RWPE2 (cell line): ENCODE measurements around the gene TSPEAR.
"Not testable (repeated sequence)": the region's sequence is repeated elsewhere in the genome, so short reads cannot be mapped to it uniquely, and the experiment has no call there.

Source experiments
- ATAC-seq: fragments of 200-7000 bp; cut with Tn5 transposase; 3 replicates; pipeline ENCODE4 v1.9.1; 2021; ENCODE audit warnings: low read depth
- DNase-seq: peaks from one replicate; pipeline ENCODE4 v3.0.0-alpha.2; 2020; ENCODE audit warnings: low spot score
- H3K27ac ChIP-seq: fragments of 450-650 bp; 2 replicates; pipeline ENCODE4 v1.5.1; 2017; ENCODE audit warnings: mild to moderate bottlenecking; ENCODE audit not compliant: poor library complexity, severe bottlenecking
- H3K27me3 ChIP-seq: fragments of 250-450 bp; sonication (Bioruptor Pico); 2 replicates; pipeline ENCODE4 v1.5.1; 2021; ENCODE audit warnings: mild to moderate bottlenecking, moderate library complexity; ENCODE audit not compliant: insufficient read depth, poor library complexity, severe bottlenecking
- H3K36me3 ChIP-seq: fragments of 250-450 bp; sonication (Bioruptor Pico); 2 replicates; pipeline ENCODE4 v1.5.1; 2020; ENCODE audit warnings: low read depth, mild to moderate bottlenecking, moderate library complexity
- H3K4me1 ChIP-seq: fragments of 250-450 bp; sonication (Bioruptor Pico); 2 replicates; pipeline ENCODE4 v1.5.1; 2021; ENCODE audit warnings: mild to moderate bottlenecking, moderate library complexity; ENCODE audit not compliant: insufficient read depth, poor library complexity, severe bottlenecking
- H3K4me3 ChIP-seq: fragments of 250-450 bp; sonication (Bioruptor Pico); 2 replicates; pipeline ENCODE4 v1.5.1; 2021; ENCODE audit warnings: mild to moderate bottlenecking, moderate library complexity; ENCODE audit not compliant: severe bottlenecking
- H3K9me3 ChIP-seq: fragments of 250-450 bp; sonication (Bioruptor Pico); 2 replicates; pipeline ENCODE4 v1.5.1; 2021; ENCODE audit warnings: mild to moderate bottlenecking, moderate library complexity; ENCODE audit not compliant: severe bottlenecking
- CTCF ChIP-seq: fragments of 450-650 bp; IDR thresholded peaks from one replicate; pipeline ENCODE4 v1.5.1; 2017; ENCODE audit warnings: mild to moderate bottlenecking, moderate library complexity; ENCODE audit not compliant: poor library complexity, severe bottlenecking

TSPEAR gene

GRCh38 chr21:44611551-44611950, 99.8 kb downstream of the TSPEAR start:
- H3K9me3 ChIP-seq: no peaks in the 10 kb centered on the region
- ATAC-seq (no peak), DNase-seq (no peak)
- no peaks in the 10 kb centered on the region for H3K36me3 ChIP-seq
- no peak overlapping the region for H3K27ac ChIP-seq
- no peak for TF ChIP-seq CTCF
- no peaks in the 10 kb centered on the region for H3K4me1 ChIP-seq
- peaks cover 17% of the 10 kb centered on the region for H3K27me3 ChIP-seq
- H3K4me3 ChIP-seq: no peak overlapping the region

GRCh38 chr21:44610157-44610843, 101.1 kb downstream of the TSPEAR start:
- H3K4me3 ChIP-seq, ATAC-seq, H3K36me3 ChIP-seq, H3K27ac ChIP-seq, H3K9me3 ChIP-seq, DNase-seq, H3K4me1 ChIP-seq: not testable (repeated sequence)
- H3K27me3 ChIP-seq: peaks cover 11% of the 10 kb centered on the region

- ATAC-seq (no peak), DNase-seq (no peak)
- Histone ChIP-seq H3K36me3 (no peaks in the 10 kb centered on the region), H3K9me3 (no peaks in the 10 kb centered on the region), H3K27me3 (peaks cover 11% of the 10 kb centered on the region), H3K27ac (no peak overlapping the region), H3K4me1 (no peaks in the 10 kb centered on the region), H3K4me3 (no peak overlapping the region)
- TF ChIP-seq CTCF: no peak
These were observed 102.2 kb downstream of the TSPEAR start for GRCh38 chr21:44609193-44609592.

- no peaks in the 10 kb centered on the region for H3K36me3 ChIP-seq
- no peak for ATAC-seq
- H3K27ac ChIP-seq: no peak overlapping the region
- H3K4me1 ChIP-seq: no peaks in the 10 kb centered on the region
- no peaks in the 10 kb centered on the region for H3K9me3 ChIP-seq
- no peak for TF ChIP-seq CTCF
- H3K27me3 ChIP-seq: peaks cover 15% of the 10 kb centered on the region
- DNase-seq: no peak
- no peak overlapping the region for H3K4me3 ChIP-seq
These were observed 104.9 kb downstream of the TSPEAR start for GRCh38 chr21:44606495-44606894.

GRCh38 chr21:44603911-44604310, 107.5 kb downstream of the TSPEAR start:
- no peak for ATAC-seq
- Histone ChIP-seq H3K27me3 (peaks cover 15% of the 10 kb centered on the region), H3K27ac (no peak overlapping the region), H3K9me3 (no peaks in the 10 kb centered on the region), H3K4me1 (no peaks in the 10 kb centered on the region), H3K36me3 (no peaks in the 10 kb centered on the region), H3K4me3 (no peak overlapping the region)
- peak; percentile 15 for DNase-seq
- TF ChIP-seq CTCF: no peak
